H9 (cell line): Measurements from ENCODE around the gene PDRG1. TPM values are rescaled to one million over a fixed set of nuclear protein-coding genes. Genes with fewer than 3 reads are reported as not detected.

Experiments used
- DNase-seq: peaks from one replicate; pipeline ENCODE4 v3.0.0-alpha.2; 2017
- H2AFZ ChIP-seq: one replicate; pipeline ENCODE4 v1.6.1; 2013; ENCODE audit warnings: mild to moderate bottlenecking, low read length, control low read depth, moderate library complexity
- H2AK5ac ChIP-seq: 2 replicates; pipeline ENCODE4 v1.6.1; 2013; ENCODE audit warnings: low read length, control low read depth, mixed read lengths; ENCODE audit not compliant: insufficient read length
- H2BK120ac ChIP-seq: one replicate; pipeline ENCODE4 v1.6.1; 2013; ENCODE audit warnings: low read depth, mild to moderate bottlenecking, low read length, control low read depth, inconsistent platforms; ENCODE audit not compliant: poor library complexity, severe bottlenecking
- H2BK12ac ChIP-seq: 2 replicates; pipeline ENCODE4 v1.6.1; 2013; ENCODE audit warnings: low read length, control low read depth, mixed read lengths, low read depth; ENCODE audit not compliant: insufficient read length
- H2BK15ac ChIP-seq: 2 replicates; pipeline ENCODE4 v1.6.1; 2013; ENCODE audit warnings: low read depth, low read length, control low read depth
- H2BK20ac ChIP-seq: one replicate; pipeline ENCODE4 v1.6.1; 2013; ENCODE audit warnings: low read depth, mild to moderate bottlenecking, low read length, control low read depth, inconsistent platforms; ENCODE audit not compliant: poor library complexity, severe bottlenecking
- H2BK5ac ChIP-seq: 2 replicates; pipeline ENCODE4 v1.6.1; 2013; ENCODE audit warnings: low read length, control low read depth, mixed read lengths; ENCODE audit not compliant: insufficient read length
- H3K14ac ChIP-seq: 2 replicates; pipeline ENCODE4 v1.6.1; 2013; ENCODE audit warnings: low read length, control low read depth; ENCODE audit not compliant: insufficient read depth
- H3K18ac ChIP-seq: 2 replicates; pipeline ENCODE4 v1.6.1; 2013; ENCODE audit warnings: low read depth, mild to moderate bottlenecking, mixed read lengths, low read length, control low read depth; ENCODE audit not compliant: insufficient read length
- H3K23ac ChIP-seq: 2 replicates; pipeline ENCODE4 v1.6.1; 2013; ENCODE audit warnings: low read length, control low read depth, mixed read lengths, low read depth; ENCODE audit not compliant: insufficient read length
- H3K23me2 ChIP-seq: 2 replicates; pipeline ENCODE4 v1.6.1; 2013; ENCODE audit warnings: low read depth, mild to moderate bottlenecking, mixed read lengths, low read length, control low read depth; ENCODE audit not compliant: insufficient read length, poor library complexity, severe bottlenecking
- H3K27ac ChIP-seq: 2 replicates; pipeline ENCODE4 v1.5.1; 2013; ENCODE audit warnings: low read length, control low read depth, mixed read lengths, low read depth; ENCODE audit not compliant: insufficient read length
- H3K27me3 ChIP-seq: 2 replicates; pipeline ENCODE4 v1.6.1; 2013; ENCODE audit warnings: low read length, control low read depth, inconsistent platforms; ENCODE audit not compliant: insufficient read depth
- H3K4ac ChIP-seq: 2 replicates; pipeline ENCODE4 v1.6.1; 2013; ENCODE audit warnings: low read depth, mild to moderate bottlenecking, control low read depth, inconsistent platforms, low read length, moderate library complexity
- H3K4me1 ChIP-seq: 2 replicates; pipeline ENCODE4 v1.6.1; 2013; ENCODE audit warnings: low read length, control low read depth, inconsistent platforms; ENCODE audit not compliant: insufficient read depth
- H3K4me2 ChIP-seq: 2 replicates; pipeline ENCODE4 v1.6.1; 2013; ENCODE audit warnings: low read length, control low read depth, mixed read lengths; ENCODE audit not compliant: insufficient read length, insufficient read depth
- H3K56ac ChIP-seq: 2 replicates; pipeline ENCODE4 v1.6.1; 2013; ENCODE audit warnings: low read depth, mild to moderate bottlenecking, mixed read lengths, low read length, control low read depth; ENCODE audit not compliant: insufficient read length
- H3K79me1 ChIP-seq: 2 replicates; pipeline ENCODE4 v1.6.1; 2013; ENCODE audit warnings: low read depth, mild to moderate bottlenecking, moderate library complexity, low read length, control low read depth, inconsistent platforms; ENCODE audit not compliant: insufficient read depth, poor library complexity, severe bottlenecking
- H3K79me2 ChIP-seq: 2 replicates; pipeline ENCODE4 v1.6.1; 2013; ENCODE audit warnings: low read length, control low read depth, inconsistent platforms; ENCODE audit not compliant: insufficient read depth
- H3K9ac ChIP-seq: 2 replicates; pipeline ENCODE4 v1.6.1; 2013; ENCODE audit warnings: low read length, control low read depth, mixed read lengths; ENCODE audit not compliant: insufficient read length; ENCODE audit errors: extremely low read depth
- H3K9me3 ChIP-seq: one replicate; pipeline ENCODE4 v1.6.1; 2013; ENCODE audit warnings: low read depth, low read length, inconsistent platforms; ENCODE audit not compliant: control insufficient read depth
- H3T11ph ChIP-seq: one replicate; pipeline ENCODE4 v1.6.1; 2013; ENCODE audit warnings: mild to moderate bottlenecking, low read length, control low read depth, inconsistent platforms
- H4K20me1 ChIP-seq: one replicate; pipeline ENCODE4 v1.6.1; 2013; ENCODE audit not compliant: control insufficient read depth, insufficient read length, insufficient read depth
- H4K5ac ChIP-seq: 2 replicates; pipeline ENCODE4 v1.6.1; 2013; ENCODE audit warnings: low read depth, mild to moderate bottlenecking, mixed read lengths, low read length, control low read depth; ENCODE audit not compliant: insufficient read length
- H4K8ac ChIP-seq: replicated peaks from 2 replicates; pipeline ENCODE4 v1.6.1; 2013; ENCODE audit warnings: low read length, control low read depth, mixed read lengths, low read depth; ENCODE audit not compliant: insufficient read length
- H4K91ac ChIP-seq: 2 replicates; pipeline ENCODE4 v1.6.1; 2013; ENCODE audit warnings: low read depth, mild to moderate bottlenecking, moderate library complexity, mixed read lengths, low read length, control low read depth; ENCODE audit not compliant: insufficient read length
- H3K27ac Mint-ChIP-seq, 3 experiments: 2 replicates in 2 of 3; 3 replicates in 1 of 3; pipeline ENCODE4 v1.8.0; 2020 to 2021; ENCODE audit warnings: mixed read lengths in 3 of 3, mild to moderate bottlenecking in 1 of 3, moderate library complexity in 1 of 3
- H3K27me3 Mint-ChIP-seq: 2 replicates; pipeline ENCODE4 v1.8.0; 2021; ENCODE audit warnings: low read depth, mild to moderate bottlenecking, moderate library complexity, mixed read lengths
- H3K36me3 Mint-ChIP-seq, 3 experiments: 2 replicates in 2 of 3; 3 replicates in 1 of 3; pipeline ENCODE4 v1.8.0; 2020 to 2021; ENCODE audit warnings: low read depth in 3 of 3, mixed read lengths in 3 of 3; ENCODE audit not compliant: insufficient read depth in 1 of 3
- H3K4me1 Mint-ChIP-seq, 2 experiments: 2 replicates each; pipeline ENCODE4 v1.8.0; 2020; ENCODE audit warnings: mixed read lengths in 2 of 2
- H3K4me3 Mint-ChIP-seq, 2 experiments: 2 replicates in 1 of 2; 3 replicates in 1 of 2; pipeline ENCODE4 v1.8.0; 2020 to 2021; ENCODE audit warnings: mild to moderate bottlenecking in 2 of 2, mixed read lengths in 2 of 2, moderate library complexity in 1 of 2
- H3K9me3 Mint-ChIP-seq, 2 experiments: 2 replicates in 1 of 2; 3 replicates in 1 of 2; pipeline ENCODE4 v1.8.0; 2020; ENCODE audit warnings: mild to moderate bottlenecking in 2 of 2, mixed read lengths in 2 of 2, moderate library complexity in 1 of 2
- WGBS: extraction: QIAGEN DNeasy Blood & Tissue Kit; methylation state at CpG from one replicate; pipeline ENCODE4 v1.1.7; 2013; ENCODE audit warnings: missing lambda C conversion rate, low lambda C conversion rate, mixed read lengths; ENCODE audit not compliant: insufficient read length; ENCODE audit errors: extremely low coverage; 5-methylcytosine and 5-hydroxymethylcytosine counted together
- total RNA-seq: library from RNA; stranded (reverse); gene quantifications from 2 replicates; pipeline ENCODE4 v1.2.1, GENCODE V29; 2021
- TF ChIP-seq, protein P1 (sequence below): fragments of 200-600 bp; sonication (generic); conservative IDR thresholded peaks from 3 replicates; pipeline ENCODE4 v1.8.0; 2021; ENCODE audit warnings: antibody characterized with exemption, mild to moderate bottlenecking

Gene PDRG1
- total RNA-seq, 1 experiment from 2014 or later: 32.2 TPM

- WGBS: no CpG with 5 or more reads among the region's 6 CpGs
- no peak overlapping the region for H2BK12ac ChIP-seq
- no peak overlapping the region for H3T11ph ChIP-seq
- no peak overlapping the region for H2BK120ac ChIP-seq
- Mint-ChIP-seq H3K4me3 (no peak overlapping the region), H3K9me3 (no peaks in the 10 kb centered on the region; a peak in 1 of 5 replicates), H3K36me3 (peaks cover 37 to 66% (median 52%) of the 10 kb centered on the region in 3 experiments), H3K27me3 (no peaks in the 10 kb centered on the region), H3K4me1 (peaks cover 4 to 5% of the 10 kb centered on the region in 2 experiments), H3K27ac (no peak overlapping the region)
- no peak overlapping the region for H4K5ac ChIP-seq
- no peak overlapping the region for H3K23ac ChIP-seq
- no peak overlapping the region for H2BK5ac ChIP-seq
- H2BK15ac ChIP-seq: no peak overlapping the region
- no peaks in the 10 kb centered on the region for H3K9me3 ChIP-seq
- no peak overlapping the region for H3K14ac ChIP-seq
- H3K4me2 ChIP-seq: no peak overlapping the region
- H3K9ac ChIP-seq: no peak overlapping the region
- H3K4ac ChIP-seq: no peak overlapping the region
- H4K91ac ChIP-seq: no peak overlapping the region
- peaks cover 6% of the 10 kb centered on the region for H3K79me1 ChIP-seq
- no peaks in the 10 kb centered on the region for H3K23me2 ChIP-seq
- H3K79me2 ChIP-seq: peaks cover 2% of the 10 kb centered on the region; the same call in 1 of the 2 replicates
- H2BK20ac ChIP-seq: no peak overlapping the region
- H3K27ac ChIP-seq: no peak overlapping the region
- no peak overlapping the region for H2AFZ ChIP-seq
- no peak overlapping the region for H4K8ac ChIP-seq
- no peak overlapping the region for H3K56ac ChIP-seq
- no peaks in the 10 kb centered on the region for H3K27me3 ChIP-seq
- no peak overlapping the region for H3K18ac ChIP-seq
- TF ChIP-seq, protein P1, sequence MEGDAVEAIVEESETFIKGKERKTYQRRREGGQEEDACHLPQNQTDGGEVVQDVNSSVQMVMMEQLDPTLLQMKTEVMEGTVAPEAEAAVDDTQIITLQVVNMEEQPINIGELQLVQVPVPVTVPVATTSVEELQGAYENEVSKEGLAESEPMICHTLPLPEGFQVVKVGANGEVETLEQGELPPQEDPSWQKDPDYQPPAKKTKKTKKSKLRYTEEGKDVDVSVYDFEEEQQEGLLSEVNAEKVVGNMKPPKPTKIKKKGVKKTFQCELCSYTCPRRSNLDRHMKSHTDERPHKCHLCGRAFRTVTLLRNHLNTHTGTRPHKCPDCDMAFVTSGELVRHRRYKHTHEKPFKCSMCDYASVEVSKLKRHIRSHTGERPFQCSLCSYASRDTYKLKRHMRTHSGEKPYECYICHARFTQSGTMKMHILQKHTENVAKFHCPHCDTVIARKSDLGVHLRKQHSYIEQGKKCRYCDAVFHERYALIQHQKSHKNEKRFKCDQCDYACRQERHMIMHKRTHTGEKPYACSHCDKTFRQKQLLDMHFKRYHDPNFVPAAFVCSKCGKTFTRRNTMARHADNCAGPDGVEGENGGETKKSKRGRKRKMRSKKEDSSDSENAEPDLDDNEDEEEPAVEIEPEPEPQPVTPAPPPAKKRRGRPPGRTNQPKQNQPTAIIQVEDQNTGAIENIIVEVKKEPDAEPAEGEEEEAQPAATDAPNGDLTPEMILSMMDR: no peak
- no peaks in the 10 kb centered on the region for H3K4me1 ChIP-seq
- H2AK5ac ChIP-seq: no peak overlapping the region
- DNase-seq: no peak
- no peaks in the 10 kb centered on the region for H4K20me1 ChIP-seq
Observed at GRCh38 chr20:31945785-31946184, 6.1 kb downstream of the PDRG1 start.
